A549 (cell line): ENCODE results near the gene SNUPN.

ENCODE experiments used
- CTCF ChIP-seq: fragments of >200 bp; sonication (Bioruptor Twin); formaldehyde crosslinking; IDR thresholded peaks from 3 replicates; pipeline ENCODE4 v1.5.1; 2016
- HMGXB4 ChIP-seq: fragments of 250-450 bp; sonication (Bioruptor Pico); IDR thresholded peaks from 2 replicates; pipeline ENCODE4 v1.5.0; 2021; ENCODE audit warnings: mild to moderate bottlenecking, moderate library complexity, borderline replicate concordance
- MAX ChIP-seq: IDR thresholded peaks from 2 replicates; pipeline ENCODE4 v1.6.1; 2012
- MYC ChIP-seq: IDR thresholded peaks from 2 replicates; pipeline ENCODE4 v1.6.1; 2012; ENCODE audit warnings: mild to moderate bottlenecking, inconsistent platforms, low read length, improper control_type of control experiment, borderline replicate concordance
- POLR2AphosphoS2 ChIP-seq: conservative IDR thresholded peaks from 2 replicates; pipeline ENCODE4 v1.6.1; 2012; ENCODE audit warnings: low read length, improper control_type of control experiment, inconsistent platforms
- RNF2 ChIP-seq: fragments of 200-600 bp; sonication (generic); IDR thresholded peaks from 2 replicates; pipeline ENCODE4 v1.6.1; 2016; ENCODE audit warnings: low read depth, mild to moderate bottlenecking, antibody characterized with exemption, moderate library complexity, borderline replicate concordance

GRCh38 chr15:75551091-75551490 lies 74.4 kb downstream of the SNUPN start:
- TF ChIP-seq CTCF (no peak), MYC (no peak), POLR2AphosphoS2 (no peak), MAX (no peak), HMGXB4 (CRISPR knock-in tag) (no peak), RNF2 (no peak)
